MM.1S (cell line): ENCODE results near the gene CNTNAP2.

Source experiments
- EZH2phosphoT487 ChIP-seq: fragments of 300-600 bp; sonication (generic); IDR thresholded peaks from 2 replicates; pipeline ENCODE4 v1.6.1; 2018; ENCODE audit warnings: antibody characterized with exemption, low read length
- TF ChIP-seq, protein P1 (sequence below): fragments of 300-600 bp; sonication (generic); IDR thresholded peaks from 2 replicates; pipeline ENCODE4 v1.5.1; 2016; ENCODE audit warnings: antibody characterized with exemption, low read length, mixed read lengths

DNA sequence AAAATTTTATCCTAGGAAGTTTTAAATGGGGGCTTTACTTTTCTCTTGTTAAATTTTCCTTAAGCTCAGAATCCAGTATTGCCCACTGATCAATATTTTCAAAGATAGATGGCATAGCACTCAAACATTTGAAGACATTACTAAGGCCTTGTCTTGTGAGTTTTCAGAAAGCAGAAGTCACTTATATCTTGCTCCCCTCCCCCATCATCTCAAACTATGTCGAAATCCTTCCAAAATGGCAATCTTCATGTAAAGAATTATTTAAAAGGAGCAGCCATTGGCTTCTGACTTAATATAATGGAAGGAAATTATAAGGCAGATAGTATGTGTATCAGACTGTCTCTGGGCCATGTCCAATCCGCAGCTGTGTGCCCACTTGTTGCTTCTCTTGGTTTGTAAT is 1920.4 kb downstream of the CNTNAP2 start:
- TF ChIP-seq, protein P1, sequence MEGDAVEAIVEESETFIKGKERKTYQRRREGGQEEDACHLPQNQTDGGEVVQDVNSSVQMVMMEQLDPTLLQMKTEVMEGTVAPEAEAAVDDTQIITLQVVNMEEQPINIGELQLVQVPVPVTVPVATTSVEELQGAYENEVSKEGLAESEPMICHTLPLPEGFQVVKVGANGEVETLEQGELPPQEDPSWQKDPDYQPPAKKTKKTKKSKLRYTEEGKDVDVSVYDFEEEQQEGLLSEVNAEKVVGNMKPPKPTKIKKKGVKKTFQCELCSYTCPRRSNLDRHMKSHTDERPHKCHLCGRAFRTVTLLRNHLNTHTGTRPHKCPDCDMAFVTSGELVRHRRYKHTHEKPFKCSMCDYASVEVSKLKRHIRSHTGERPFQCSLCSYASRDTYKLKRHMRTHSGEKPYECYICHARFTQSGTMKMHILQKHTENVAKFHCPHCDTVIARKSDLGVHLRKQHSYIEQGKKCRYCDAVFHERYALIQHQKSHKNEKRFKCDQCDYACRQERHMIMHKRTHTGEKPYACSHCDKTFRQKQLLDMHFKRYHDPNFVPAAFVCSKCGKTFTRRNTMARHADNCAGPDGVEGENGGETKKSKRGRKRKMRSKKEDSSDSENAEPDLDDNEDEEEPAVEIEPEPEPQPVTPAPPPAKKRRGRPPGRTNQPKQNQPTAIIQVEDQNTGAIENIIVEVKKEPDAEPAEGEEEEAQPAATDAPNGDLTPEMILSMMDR = no peak
- no peak for TF ChIP-seq EZH2phosphoT487
